Measurements from ENCODE around the gene CERS4.

The CERS4 gene

DNA sequence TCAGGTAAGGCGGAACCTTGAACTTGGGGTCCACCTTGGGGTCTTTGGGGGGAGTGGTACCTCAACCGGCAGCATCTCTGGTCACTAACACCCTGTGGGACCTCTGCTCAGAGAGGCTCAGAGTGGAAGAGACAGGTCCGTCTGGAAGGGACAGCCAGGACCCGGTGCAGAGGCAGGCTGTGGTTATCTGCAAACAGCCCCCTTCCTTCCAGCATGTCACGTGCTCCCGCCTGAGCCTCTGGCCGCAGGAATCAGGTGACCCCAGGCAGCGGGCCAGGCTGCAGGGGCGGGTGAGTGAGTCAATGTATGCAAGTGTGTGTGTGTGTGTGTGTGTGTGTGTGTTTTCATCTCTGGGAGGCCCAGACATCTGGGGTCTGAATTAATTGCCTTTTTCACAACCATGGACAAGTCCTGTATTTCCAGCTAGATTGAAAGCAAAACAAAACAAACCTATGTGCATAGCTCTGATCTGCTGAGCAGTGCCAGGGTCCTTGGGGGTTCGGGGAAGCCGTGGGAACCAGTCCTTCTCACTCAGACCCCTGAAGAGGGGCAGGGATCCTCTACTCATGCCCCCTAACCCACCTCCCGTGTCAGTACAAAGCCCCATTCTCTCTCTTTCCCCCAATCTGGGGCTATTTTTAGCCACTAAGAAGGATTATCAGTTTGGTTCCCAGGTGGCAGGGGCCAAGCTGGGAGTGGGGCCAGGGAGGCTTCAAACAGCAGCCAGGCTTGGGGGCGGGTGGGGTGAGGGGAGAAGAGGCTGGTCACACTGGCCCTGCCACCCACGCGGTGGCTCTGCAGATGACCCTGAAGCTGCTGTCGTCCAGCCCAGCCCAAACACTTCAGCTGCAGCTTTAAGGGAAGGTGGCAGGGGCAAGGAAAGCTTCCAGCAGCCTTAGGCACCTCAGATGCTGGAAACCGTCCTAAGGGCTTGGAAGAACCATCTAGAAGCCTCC lies 31.4 kb downstream of the CERS4 start:
- TF ChIP-seq, protein P1, sequence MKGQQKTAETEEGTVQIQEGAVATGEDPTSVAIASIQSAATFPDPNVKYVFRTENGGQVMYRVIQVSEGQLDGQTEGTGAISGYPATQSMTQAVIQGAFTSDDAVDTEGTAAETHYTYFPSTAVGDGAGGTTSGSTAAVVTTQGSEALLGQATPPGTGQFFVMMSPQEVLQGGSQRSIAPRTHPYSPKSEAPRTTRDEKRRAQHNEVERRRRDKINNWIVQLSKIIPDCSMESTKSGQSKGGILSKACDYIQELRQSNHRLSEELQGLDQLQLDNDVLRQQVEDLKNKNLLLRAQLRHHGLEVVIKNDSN (IDR thresholded peaks at IDR 0.05), result peak; percentile 94
- TF ChIP-seq CEBPB (IDR thresholded peaks at IDR 0.05) (no peak), YY1 (IDR thresholded peaks at IDR 0.05; ENCODE audit: low read depth) (no peak), ZBTB7A (IDR thresholded peaks at IDR 0.05; ENCODE audit: low read depth) (peak; percentile 26; the same call in 1 of the 2 replicates), EP300 (IDR thresholded peaks at IDR 0.05; ENCODE audit: borderline replicate concordance) (no peak), RAD21 (IDR thresholded peaks at IDR 0.05; ENCODE audit: low read depth) (no peak), NFIC (IDR thresholded peaks at IDR 0.05) (0 out of 2 replicates have a peak, but pooled peaks have one; percentile 43)
- TF ChIP-seq, protein P2, sequence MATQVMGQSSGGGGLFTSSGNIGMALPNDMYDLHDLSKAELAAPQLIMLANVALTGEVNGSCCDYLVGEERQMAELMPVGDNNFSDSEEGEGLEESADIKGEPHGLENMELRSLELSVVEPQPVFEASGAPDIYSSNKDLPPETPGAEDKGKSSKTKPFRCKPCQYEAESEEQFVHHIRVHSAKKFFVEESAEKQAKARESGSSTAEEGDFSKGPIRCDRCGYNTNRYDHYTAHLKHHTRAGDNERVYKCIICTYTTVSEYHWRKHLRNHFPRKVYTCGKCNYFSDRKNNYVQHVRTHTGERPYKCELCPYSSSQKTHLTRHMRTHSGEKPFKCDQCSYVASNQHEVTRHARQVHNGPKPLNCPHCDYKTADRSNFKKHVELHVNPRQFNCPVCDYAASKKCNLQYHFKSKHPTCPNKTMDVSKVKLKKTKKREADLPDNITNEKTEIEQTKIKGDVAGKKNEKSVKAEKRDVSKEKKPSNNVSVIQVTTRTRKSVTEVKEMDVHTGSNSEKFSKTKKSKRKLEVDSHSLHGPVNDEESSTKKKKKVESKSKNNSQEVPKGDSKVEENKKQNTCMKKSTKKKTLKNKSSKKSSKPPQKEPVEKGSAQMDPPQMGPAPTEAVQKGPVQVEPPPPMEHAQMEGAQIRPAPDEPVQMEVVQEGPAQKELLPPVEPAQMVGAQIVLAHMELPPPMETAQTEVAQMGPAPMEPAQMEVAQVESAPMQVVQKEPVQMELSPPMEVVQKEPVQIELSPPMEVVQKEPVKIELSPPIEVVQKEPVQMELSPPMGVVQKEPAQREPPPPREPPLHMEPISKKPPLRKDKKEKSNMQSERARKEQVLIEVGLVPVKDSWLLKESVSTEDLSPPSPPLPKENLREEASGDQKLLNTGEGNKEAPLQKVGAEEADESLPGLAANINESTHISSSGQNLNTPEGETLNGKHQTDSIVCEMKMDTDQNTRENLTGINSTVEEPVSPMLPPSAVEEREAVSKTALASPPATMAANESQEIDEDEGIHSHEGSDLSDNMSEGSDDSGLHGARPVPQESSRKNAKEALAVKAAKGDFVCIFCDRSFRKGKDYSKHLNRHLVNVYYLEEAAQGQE (IDR thresholded peaks at IDR 0.05; ENCODE audit: low read depth), result no peak
- TF ChIP-seq, protein P3, sequence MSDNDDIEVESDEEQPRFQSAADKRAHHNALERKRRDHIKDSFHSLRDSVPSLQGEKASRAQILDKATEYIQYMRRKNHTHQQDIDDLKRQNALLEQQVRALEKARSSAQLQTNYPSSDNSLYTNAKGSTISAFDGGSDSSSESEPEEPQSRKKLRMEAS (IDR thresholded peaks at IDR 0.05), result no peak; the same call in 1 of the 2 replicates

DNA sequence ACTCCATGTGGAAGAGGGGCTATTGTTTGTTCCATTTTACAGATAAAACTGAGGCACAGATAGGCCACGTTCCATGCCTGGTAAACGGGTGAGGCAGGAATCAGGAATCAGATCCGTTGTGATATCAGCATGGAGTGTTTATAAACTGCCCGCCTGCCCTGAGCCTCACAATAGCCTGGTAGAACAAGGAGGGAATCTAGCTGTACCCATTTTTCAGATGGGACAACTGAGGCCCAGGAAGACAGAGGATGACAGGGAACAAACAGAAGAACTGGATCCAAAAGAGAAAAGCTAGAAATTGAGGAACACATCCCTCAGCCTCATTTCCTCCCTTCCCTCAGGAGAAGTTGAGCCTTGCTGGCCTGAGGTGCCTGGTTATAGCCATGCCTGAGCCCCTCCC lies 32.5 kb downstream of the CERS4 start:
- no peak for TF ChIP-seq YY1 (IDR thresholded peaks at IDR 0.05; ENCODE audit: low read depth)
- no peak for TF ChIP-seq RAD21 (IDR thresholded peaks at IDR 0.05; ENCODE audit: low read depth)

DNA sequence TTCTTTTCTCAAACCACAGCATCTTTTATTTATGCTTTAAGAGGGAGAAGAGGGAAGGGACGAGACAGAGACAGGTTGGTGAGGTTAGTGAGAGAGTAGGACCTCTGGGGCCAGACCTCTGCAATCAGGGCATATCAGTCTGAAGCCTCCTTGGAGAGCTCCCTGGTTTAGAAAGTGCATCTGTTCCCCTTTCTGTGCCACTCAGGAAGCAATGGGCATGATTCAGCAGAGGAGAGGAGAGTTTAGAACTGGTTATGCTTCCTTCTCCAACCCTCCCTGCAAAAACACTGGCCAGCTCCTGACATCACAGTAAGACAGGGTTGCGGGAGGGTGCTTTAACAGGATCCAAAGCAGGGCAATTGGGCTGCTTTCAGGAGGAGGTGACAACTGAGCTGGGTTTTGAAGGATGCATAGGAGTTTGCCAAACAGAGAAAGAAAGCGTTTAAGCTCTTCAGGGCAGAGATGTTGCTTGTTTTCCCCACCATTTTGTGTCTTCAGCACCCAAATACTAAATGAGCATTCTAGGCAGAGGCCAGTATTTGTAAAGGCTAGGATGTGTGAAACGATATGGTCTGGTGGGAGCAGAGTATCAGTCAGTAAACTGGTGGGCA lies 33.1 kb downstream of the CERS4 start:
- TF ChIP-seq, protein P3 (IDR thresholded peaks at IDR 0.05), result no peak
- TF ChIP-seq CEBPB (IDR thresholded peaks at IDR 0.05), result no peak
- TF ChIP-seq TEAD4 (IDR thresholded peaks at IDR 0.05), result no peak
- TF ChIP-seq EP300 (IDR thresholded peaks at IDR 0.05; ENCODE audit: borderline replicate concordance), result no peak
- no peak for TF ChIP-seq ZBTB7A (IDR thresholded peaks at IDR 0.05; ENCODE audit: low read depth)
- TF ChIP-seq CREB1 (IDR thresholded peaks at IDR 0.05; ENCODE audit: low read depth), result no peak
- TF ChIP-seq FOXM1 (IDR thresholded peaks at IDR 0.05; ENCODE audit: borderline replicate concordance, low read depth), result no peak
- no peak for TF ChIP-seq EGR1 (IDR thresholded peaks at IDR 0.05)
- TF ChIP-seq, protein P1 (IDR thresholded peaks at IDR 0.05), result no peak
- TF ChIP-seq, protein P2 (IDR thresholded peaks at IDR 0.05; ENCODE audit: low read depth), result no peak
- no peak for TF ChIP-seq TAF1 (IDR thresholded peaks at IDR 0.05; ENCODE audit: low read depth)
- no peak for TF ChIP-seq RAD21 (IDR thresholded peaks at IDR 0.05; ENCODE audit: low read depth)

DNA sequence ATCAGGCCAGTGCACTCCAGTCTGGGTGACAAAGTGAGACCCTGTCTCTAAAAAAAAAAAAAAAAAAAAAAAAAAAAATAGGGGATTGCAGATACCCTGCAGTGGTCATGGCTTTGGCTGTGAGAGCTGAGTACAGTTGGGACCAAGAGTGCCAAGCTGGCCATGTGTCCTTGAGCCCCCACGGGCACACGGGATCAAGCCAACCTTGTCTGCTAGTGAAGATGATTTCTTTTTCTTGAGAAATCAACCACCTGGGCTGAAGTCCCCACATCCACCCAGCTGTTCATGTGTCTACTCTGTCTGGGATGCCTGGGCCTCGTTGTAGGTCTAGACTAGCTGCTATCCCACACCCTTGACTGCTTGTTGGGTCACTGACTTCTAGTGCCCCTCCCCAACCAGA lies 34.0 kb downstream of the CERS4 start:
- TF ChIP-seq EP300 (IDR thresholded peaks at IDR 0.05; ENCODE audit: borderline replicate concordance) (no peak), FOXM1 (IDR thresholded peaks at IDR 0.05; ENCODE audit: borderline replicate concordance, low read depth) (no peak), CEBPB (IDR thresholded peaks at IDR 0.05) (no peak), NFIC (IDR thresholded peaks at IDR 0.05) (no peak), ZBTB7A (IDR thresholded peaks at IDR 0.05; ENCODE audit: low read depth) (no peak), EGR1 (IDR thresholded peaks at IDR 0.05) (no peak), TEAD4 (IDR thresholded peaks at IDR 0.05) (no peak), TAF1 (IDR thresholded peaks at IDR 0.05; ENCODE audit: low read depth) (no peak), TCF12 (IDR thresholded peaks at IDR 0.05; ENCODE audit: low read depth) (no peak), RAD21 (IDR thresholded peaks at IDR 0.05; ENCODE audit: low read depth) (no peak), CREB1 (IDR thresholded peaks at IDR 0.05; ENCODE audit: low read depth) (no peak)
- TF ChIP-seq, protein P3 (IDR thresholded peaks at IDR 0.05), result no peak
- TF ChIP-seq, protein P1 (IDR thresholded peaks at IDR 0.05), result no peak
- TF ChIP-seq, protein P2 (IDR thresholded peaks at IDR 0.05; ENCODE audit: low read depth), result no peak

All from Ishikawa (cell line).